Dermis microvascular lymphatic vessel endothelial cell (primary cell): Measurements from ENCODE around the gene BMPR1B. TPM values are rescaled to one million over a fixed set of nuclear protein-coding genes. Genes with fewer than 3 reads are reported as not detected.
A peak's percentile ranks its signal among the peaks of the same experiment; 100 is the strongest.
"Not testable (repeated sequence)": the region's sequence is repeated elsewhere in the genome, so short reads cannot be mapped to it uniquely, and the experiment has no call there.

Experiments used
- DNase-seq, 2 donors: peaks; one replicate each; pipeline versions ENCODE4 v3.0.0 to v3.0.0-alpha.2; 2010; ENCODE audit warnings: low read depth in 2 of 2
- total RNA-seq: library from RNA; depleted of rRNA; stranded (reverse); fragments of >200 nt; gene quantifications from 2 replicates; pipeline ENCODE4 v1.2.1, GENCODE V29; 2014

Gene BMPR1B
- total RNA-seq, 1 donor from 2014 or later: 0.51 TPM

DNA sequence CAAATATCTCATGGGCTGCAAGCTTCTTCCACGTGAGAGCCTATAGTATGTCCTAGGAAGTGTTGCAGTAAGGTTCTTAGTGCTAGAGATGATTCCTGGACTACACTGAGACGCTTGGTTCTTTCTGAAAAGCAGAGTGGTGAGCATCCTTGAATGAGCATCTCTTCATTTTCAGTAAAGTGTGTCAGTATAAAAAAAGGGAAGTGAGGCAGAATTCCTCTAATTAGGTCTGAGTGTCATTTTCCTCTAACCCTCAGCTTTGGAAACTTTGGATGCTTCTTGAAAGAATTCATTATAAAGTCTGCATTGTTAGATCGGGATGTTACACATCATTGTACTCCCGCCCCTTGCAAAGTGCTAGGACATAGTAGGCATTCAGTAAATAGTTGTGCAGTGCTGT is 5.2 kb downstream of the BMPR1B start:
- no peak for DNase-seq

DNA sequence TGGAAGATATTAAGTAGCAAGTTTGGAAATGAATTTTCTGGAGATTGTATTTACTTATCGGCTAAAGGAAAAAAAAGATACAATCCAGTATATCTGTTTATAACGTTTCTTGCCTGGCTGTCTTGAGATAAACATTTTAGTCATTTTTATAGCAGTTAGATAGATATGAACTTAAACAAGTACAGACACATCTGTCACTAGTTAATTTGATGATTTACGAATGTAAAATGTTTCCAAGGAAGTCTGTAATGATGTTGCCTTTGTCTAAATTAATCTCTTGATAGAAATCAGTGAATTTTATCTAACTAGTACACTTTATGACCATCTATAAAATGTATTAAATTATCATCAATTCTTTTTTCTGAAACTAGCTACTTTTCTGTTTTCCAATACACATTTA is 5.7 kb downstream of the BMPR1B start:
- DNase-seq: no peak

DNA sequence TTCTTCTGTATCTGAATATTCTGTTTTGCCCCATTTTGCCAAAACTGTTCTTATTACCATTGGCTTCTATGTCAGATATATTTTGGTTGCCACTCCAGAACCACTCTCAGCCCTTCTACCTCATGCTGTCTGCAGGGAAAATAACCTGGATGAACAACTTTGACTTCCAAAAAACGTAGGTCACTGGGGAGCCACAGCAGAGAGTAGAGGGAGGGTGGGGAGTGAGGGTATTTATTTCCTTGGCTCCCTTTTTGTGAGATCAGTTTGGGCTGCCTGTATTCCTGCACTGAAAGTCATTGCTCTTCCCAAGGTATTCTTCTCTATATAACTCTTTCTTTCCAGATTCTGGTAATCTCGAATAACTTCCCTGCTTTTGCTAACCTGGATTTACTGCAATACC is 6.3 kb downstream of the BMPR1B start:
- DNase-seq: no peak

DNA sequence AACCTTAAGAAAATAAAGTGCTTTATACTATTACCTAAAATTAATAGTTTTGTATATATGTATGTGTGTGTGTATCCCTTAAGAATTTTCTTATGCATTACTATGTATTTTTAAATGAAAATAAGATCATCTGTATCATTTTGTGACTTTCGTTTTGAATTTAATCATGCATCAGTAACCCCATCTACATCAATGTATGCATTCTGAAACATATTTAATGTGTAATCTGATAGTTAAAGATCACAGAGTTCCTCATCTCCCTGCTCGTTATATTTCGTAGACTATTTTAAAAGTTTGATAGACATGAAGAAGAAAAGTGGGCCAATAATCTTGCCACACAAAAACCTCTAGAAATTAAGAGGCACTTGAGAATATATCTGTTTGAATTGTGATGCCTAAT is 7.4 kb downstream of the BMPR1B start:
- DNase-seq: no peak

DNA sequence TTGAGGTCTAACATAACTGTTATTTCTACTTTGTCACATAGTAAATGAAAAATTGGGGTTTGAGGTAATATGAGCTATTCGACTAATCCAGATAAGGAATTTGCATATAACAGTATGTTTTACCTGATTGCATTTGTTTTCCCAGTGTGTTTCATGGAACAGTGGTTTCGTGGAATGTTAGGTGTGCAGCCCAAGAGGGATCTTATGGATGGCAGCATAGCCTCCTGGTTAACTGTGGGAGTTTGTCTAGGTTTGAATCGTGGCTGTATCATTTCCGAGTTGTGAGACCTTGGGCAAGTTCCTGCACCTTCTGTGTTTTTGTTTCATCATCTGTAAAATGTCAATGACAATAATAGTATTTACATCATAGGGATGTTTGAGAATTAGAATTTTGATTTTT is 7.9 kb downstream of the BMPR1B start:
- DNase-seq: no peak

DNA sequence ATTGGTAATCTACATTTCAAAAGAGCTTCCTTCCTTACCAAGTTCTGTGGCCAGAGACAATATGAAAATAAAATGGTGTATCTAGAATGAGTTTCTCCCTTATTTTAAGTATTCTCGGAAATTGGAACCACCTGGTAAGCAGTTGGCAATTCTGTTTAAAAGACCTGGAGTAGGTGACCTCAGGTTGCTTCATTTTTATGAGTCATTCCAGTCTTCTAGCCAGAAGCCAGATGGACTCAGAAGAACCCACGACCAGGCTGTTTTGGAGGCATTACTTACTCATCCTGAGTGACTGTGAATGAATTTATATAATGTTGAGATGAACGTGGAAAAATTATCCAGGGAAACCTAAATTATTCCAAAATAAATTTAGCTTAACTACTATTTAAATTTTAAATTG is 9.1 kb downstream of the BMPR1B start:
- DNase-seq: no peak

DNA sequence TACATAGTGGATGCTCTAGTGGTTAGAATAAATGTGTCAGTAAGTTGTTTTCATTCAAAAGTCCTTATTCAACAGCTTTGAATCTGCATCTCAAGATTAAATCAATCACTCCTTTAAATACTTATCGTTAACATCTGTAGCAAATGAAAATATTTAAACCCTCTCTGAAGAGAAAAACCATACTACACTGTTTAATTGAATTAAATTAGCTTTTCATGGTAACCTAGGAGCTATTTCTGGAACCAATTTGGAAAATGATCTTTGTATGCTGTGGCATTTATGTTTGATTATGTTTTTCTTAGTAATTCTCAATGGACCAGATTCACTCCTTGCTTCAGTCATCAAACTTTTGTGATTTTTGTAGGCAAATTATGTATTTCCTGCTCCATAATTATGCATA is 9.7 kb downstream of the BMPR1B start:
- no peak for DNase-seq

DNA sequence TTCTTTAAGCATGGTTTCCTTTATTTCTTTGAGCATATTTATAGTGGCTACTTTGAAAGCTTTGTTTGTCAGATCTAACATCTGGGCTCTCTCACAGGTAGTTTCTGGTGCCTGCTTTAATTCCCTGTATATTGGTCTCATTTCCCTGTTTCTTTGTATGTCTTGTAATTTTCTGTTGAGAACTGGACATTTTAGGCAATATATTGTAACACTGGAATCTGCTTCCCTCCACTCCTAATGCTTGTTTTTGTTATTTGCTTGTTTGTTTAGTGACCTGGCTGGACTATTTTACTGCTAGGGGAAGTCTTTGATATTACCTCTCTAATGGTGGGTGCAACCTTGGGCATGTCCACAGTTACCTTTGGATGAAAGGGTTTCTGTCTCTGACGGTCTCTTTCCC is 25.0 kb downstream of the BMPR1B start:
- no peak for DNase-seq

DNA sequence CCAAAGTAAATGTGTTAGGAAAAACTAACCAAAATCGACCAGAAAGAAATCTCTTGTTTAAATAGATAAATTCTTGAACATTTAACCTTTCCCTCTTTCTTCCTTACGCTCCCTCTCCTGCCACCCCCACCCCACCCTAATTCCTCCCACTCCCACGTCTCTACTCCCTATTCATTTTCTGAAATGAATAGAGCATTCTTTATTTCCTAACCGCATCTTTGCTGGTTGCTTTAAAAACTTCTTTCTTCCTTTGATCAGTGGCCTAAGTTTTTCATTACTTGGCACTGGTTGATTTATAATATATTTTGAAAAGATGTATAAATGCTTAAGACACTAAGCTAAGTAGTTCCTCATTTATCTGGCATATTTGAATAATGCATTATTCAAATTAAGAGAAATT is 33.9 kb downstream of the BMPR1B start:
- no peak for DNase-seq

DNA sequence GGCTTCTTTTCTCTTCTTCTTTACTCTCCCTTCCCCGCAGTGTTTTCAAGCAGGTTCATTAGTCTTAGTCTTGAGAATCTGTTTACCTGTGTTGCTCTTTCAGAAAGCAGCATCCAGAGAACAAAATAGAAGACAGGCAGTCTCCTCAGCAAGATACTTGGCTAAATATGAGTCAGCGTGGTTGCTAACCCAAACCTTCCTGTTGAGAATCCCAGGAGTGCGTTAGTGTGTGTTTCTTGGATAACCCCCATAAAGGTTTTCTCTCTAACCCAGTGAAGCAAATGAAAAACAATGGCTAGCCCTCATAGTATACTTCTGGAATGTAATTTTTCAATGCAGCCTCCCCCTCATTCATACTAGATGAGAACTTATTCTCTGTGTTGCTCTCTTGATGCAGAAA is 41.1 kb downstream of the BMPR1B start:
- peak in 1 of 2 donors; percentile 2 for DNase-seq

DNA sequence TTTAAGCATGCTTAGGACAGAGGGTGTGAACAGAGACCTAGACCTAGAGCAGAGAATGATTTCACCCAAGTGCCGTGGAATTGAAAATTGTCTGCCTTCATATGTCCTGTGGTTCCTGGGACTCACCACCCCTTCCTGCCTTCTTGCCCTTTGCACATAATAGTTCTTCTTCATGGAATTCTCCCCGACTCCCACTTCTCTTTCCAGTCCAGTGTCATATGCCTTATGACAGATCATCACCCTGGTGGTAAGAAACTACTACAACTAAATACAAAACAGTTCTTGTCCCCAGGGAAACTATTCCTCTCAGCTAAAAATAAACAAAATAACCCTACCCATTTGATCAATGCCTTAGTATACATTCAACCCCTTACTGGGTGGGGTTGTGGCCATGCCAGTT is 43.3 kb downstream of the BMPR1B start:
- DNase-seq: no peak

DNA sequence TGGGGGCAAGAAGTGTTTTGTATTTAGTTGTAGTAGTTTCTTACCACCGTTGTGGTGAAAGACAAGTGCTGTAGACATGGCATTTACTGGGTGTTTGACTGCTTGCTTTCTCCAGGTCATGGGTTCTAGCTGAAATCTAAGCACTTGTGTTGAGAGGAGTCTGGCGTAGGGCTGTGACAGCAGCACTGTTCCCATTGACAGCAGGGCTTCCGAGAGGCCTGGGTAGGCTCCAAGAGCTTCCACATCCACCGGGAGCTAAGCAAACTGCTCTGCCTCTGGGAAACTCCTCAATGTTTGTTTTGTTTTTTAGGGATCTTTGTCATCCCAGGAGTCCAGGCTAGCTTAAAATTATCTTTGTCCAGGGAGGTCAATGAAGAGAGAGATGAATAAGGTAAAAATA is 44.3 kb downstream of the BMPR1B start:
- no peak for DNase-seq

DNA sequence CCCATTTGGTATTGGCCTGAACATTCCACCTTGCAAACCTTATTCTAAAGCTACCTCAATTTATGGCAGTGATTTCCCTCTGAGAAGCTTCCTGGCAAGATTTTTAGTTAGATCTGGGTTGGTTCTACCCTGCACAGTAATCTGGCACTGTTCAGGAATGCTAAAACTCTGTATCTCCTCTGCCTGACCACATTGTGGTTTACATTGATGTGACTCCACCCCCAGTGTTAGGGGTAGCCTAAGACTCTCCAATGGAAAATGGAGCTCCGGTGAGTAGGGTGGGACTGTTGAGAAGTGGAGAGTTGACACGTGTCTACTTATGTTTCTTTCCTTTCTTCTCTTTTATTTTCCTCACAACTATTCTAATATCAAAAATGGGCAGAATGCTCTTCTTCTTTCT is 45.4 kb downstream of the BMPR1B start:
- DNase-seq: no peak

DNA sequence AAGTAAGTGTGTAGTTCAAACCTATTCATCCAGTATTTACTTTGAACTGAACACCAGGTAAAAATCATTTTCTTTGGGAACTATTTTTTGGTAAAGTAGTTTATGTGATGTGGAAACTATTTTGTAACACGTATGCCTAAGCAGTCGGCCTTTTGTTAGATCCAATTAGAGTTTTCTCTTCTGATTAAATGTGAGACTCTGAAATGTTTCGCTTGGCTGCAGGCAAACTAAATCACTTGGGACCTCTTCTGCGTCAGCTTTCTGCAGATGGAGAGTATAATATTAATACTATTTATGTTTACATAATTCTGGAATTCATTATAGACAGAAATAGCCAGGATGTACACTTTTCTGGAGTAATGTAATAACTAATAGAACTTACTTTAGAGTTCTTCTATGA is 46.9 kb downstream of the BMPR1B start:
- DNase-seq: no peak

DNA sequence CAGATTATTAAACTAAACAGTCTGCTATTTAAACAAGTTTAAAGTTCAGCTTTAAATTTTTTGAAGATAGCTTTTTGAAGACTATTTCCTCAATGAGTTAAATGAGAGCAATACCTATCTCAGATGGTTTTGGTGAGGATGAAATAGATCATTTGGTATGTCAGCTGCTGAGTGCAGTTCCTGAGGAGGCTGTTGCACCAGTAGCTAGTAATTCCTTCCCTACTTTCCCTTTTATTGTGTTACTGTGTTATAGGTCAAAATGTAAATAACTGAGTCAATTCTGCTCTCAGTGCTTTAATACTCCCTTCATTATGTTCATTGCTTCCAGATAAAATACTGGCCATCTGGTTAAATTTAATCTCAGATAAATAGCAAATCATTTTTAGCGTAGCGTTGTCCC is 48.6 kb downstream of the BMPR1B start:
- DNase-seq: no peak

DNA sequence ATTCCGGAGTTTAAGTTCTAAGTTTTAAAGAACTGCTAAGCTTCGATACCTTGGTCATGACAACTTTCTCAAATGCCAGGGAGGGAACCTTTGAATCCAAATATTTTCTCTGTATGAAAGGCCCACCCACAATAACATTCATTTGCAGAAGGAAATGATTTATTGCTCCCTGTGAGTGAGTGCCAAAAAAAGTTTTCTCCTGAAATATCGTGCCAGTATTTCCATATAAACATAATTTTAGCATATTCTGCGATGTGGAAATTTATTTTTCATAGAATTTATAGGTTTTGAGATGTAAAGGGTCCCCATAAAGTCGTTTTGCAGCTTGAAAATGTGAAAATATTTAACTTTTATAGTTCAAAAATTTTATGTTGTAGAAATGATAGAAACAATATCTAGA is 53.9 kb downstream of the BMPR1B start:
- DNase-seq: no peak

DNA sequence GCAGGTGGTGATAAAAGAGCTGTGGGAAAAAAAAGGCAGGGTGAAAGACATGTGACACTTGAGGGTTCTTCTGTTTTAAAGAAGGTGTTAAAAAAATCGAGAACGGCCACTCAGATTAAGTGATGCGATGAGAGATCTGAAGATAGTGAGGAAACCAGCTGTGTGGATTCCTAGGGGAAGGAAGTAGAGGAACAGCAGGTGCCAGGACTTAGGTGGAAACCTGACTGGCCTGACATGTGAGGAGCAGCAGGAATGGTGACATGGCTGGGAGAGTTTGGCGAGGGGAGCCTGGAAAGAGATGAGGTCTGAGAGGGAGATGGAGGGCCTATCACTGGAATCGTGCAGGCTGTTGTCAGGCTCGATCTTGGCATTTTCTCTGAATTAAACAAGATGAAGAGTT is 55.5 kb downstream of the BMPR1B start:
- no peak for DNase-seq

DNA sequence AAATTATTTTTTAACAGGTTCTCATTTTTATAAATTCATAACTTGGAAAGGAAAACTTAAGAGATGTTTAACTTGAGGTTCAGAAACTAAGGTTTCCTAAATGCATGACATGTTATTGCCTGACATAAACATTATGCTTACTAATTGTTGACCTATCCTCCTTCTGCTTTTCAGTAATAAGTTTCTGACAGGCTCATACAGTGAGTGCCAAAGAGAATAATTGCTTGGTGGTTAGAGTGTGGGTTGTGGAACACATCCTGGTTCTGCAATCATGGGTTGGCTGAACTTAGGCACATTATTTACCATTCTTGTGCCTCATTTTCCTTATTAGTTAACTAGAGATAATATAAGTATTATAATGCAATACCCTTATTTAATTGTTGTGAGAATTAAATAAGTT is 56.5 kb downstream of the BMPR1B start:
- DNase-seq: no peak

DNA sequence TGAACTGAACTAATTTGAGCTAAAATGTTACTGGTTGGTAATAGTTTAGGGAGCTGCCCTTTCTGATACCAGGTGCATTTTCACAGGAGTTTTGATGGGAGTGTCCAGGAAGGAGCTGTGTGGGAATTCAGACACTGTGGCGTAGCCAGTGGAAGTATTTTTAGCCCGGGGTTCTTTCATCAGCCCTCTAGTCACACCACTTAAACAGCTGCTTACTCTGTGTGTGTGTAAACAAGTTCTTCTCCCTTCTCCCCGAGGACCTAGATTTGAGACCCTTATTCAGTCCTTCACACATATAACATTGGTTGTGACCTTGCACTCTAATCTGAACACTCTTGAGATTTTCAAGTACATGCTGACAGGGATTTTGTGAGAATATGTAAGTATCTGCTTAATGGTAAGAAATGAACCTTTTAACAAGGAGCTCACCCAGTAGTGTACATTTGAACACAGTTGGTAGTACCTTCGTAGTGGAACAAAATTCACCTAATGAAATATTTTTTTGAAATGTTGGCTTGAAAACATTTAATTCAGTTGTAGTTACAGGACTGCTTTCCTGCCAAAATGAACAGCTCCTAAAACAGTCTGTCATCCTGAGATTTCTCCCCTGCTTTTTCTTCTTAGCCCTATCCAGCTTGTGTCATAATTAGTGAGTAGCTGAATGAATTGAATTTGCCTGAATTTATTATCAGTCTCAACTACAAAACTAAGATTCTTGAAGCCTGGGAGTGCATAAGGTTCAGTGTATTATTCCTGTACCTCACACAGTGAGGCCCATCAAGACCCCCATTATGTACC is 61.8 kb downstream of the BMPR1B start:
- no peak for DNase-seq

DNA sequence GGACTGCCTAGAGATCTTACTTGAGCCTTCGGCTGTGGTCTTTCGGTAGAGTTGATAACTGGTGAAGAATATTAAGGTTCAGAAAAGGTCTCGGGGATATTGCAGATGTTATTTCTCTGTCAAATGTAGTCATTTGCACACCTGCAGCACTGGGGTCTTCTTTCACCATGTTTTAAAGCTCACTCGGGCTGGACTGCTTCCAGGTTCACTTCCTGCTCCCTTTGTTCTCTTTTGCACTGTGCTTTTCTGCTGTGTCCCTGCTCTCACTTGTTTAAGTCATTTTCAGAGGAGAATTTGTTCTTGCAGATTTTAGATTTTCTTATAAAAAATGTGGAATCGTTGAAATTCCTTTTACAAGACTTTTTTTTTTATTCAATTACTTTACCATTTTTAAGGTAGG is 68.5 kb downstream of the BMPR1B start:
- peak; percentile 18 to 39 for DNase-seq

DNA sequence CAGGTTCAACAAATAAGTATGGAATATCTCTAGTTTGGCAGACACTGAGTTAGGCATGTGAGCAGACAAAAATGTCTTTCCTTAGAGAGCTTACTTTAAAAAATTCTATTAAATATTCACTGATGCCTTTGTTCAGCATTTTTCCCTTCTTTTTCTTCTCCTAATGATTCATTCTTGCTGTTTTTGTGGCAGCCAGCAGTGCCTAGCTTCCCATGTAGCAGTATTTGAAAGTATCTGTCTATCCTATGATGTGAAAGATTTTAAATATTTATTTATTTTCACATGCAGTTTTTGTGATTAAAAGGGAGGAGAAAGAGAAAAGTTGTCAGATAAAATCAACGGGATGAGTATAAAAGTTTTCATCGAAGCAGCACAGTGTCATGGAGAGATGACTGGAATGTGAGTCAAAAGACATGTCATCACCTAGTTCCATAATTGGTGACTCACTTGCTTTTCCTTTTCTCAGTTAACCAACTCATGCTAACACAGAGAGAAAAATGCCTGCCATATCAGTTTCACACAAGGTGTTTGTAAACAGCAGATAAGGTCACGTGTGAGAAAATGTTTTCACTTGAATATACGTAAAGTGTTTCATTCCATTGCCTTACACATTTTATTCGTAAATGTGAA is 69.8 kb downstream of the BMPR1B start:
- peak; percentile 83 to 85 for DNase-seq

DNA sequence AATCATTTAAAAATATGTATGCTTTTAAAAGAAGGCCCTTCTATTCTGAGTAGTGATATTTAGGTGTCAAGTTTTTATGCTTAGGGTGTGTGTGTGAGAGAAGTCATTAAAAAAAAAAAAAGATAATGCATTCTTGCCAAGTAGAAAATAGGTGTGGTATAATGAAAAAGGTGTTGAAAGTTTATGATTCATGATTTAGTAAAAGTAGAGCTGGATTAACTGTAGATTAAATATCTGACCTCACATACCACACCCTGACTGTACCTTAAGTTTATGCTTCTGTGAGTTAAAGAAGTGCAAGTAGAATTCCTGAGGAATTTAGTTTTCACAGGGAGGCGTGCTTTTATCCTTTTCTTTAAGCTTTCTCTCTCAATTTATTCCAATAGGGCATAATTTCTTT is 71.1 kb downstream of the BMPR1B start:
- DNase-seq: no peak

DNA sequence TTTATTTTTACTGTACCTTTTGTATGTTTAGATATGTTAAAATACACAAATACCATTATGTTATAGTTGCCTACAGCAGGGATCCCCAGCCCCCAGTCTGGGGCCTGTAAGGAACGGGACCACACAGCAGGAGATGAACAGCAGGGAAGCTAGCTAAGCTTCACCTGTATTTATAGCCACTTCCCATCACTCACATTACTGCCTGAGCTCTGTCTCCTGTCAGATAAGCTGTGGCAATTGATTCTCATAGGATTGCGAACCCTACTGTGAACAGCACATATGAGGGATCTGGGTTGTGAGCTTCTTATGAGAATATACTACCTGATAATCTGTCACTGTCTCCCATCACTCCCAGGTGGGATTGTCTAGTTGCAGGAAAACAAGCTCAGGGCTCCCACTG is 73.9 kb downstream of the BMPR1B start:
- DNase-seq: no peak

DNA sequence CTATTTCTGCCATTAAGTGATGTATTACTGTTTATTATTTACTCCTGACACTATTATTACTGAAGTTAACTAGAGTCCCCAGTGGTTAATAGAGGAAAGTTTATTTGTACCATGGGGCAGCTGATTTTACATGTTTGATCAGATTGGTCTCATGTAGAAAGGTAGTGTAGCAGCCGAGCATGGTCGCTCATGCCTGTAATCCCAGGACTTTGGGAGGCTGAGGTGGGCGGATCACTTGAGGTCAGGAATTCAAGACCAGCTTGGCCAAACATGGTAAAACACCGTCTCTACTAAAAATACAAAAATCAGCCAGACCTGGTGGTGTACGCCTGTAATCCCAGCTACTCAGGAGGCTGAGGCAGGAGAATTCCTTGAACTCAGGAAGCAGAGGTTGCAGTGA is 74.6 kb downstream of the BMPR1B start:
- not testable (repeated sequence) for DNase-seq
